GM12892 (cell line): ENCODE measurements around the gene DKC1.

Experiments used
- POLR2A ChIP-seq: IDR thresholded peaks from 2 replicates; pipeline ENCODE4 v1.6.1; 2011; ENCODE audit warnings: low read depth, low read length, control low read depth
- TAF1 ChIP-seq: IDR thresholded peaks from 2 replicates; pipeline ENCODE4 v1.6.1; 2011; ENCODE audit warnings: low read depth, mild to moderate bottlenecking, control low read depth, low read length, borderline replicate concordance

- no peak for TF ChIP-seq POLR2A
- TF ChIP-seq TAF1, result no peak
Measured at GRCh38 chrX:154824638-154825037, 62.0 kb downstream of the DKC1 start.
